OCI-LY7 (cell line): ENCODE data around the gene RPP30. TPM values are rescaled to one million over a fixed set of nuclear protein-coding genes. Genes with fewer than 3 reads are reported as not detected.

Experiments used
- BruUV-seq: library from RNA; stranded (reverse); fragments of 400-500 nt; replicated peaks from 2 replicates; lab custom pipeline; 2021; lab: Mats Ljungman, UMichigan
- CTCF ChIA-PET: fragments of 300-600 bp; sonication (Branson Sonifier 250); formaldehyde crosslinking; loops from one replicate; lab custom pipeline; 2022; ENCODE audit warnings: antibody characterized with exemption; ENCODE audit not compliant: unreplicated experiment; lab: Charles Lee
- POLR2A ChIA-PET: fragments of 300-600 bp; sonication (Branson Sonifier 250); formaldehyde crosslinking; loops from one replicate; lab custom pipeline; 2022; ENCODE audit warnings: antibody characterized with exemption; lab: Charles Lee
- DNase-seq: peaks from one replicate; pipeline ENCODE4 v3.0.0-alpha.2; 2015; ENCODE audit warnings: low spot score
- H2AFZ ChIP-seq: fragments of 200-600 bp; sonication (generic), shearing (Covaris generic); 2 replicates; pipeline ENCODE4 v1.6.1; 2014; ENCODE audit warnings: mild to moderate bottlenecking, antibody characterized with exemption, low read length, moderate library complexity
- H3K27ac ChIP-seq: fragments of 200-600 bp; sonication (generic); 2 replicates; pipeline ENCODE4 v1.5.1; 2014; ENCODE audit warnings: mixed run types, low read depth, mild to moderate bottlenecking, moderate library complexity, low read length, inconsistent platforms; ENCODE audit not compliant: poor library complexity, severe bottlenecking
- H3K36me3 ChIP-seq: fragments of 200-600 bp; sonication (generic); 2 replicates; pipeline ENCODE4 v1.6.1; 2014; ENCODE audit warnings: mild to moderate bottlenecking, antibody characterized with exemption, low read length, moderate library complexity, mixed read lengths; ENCODE audit not compliant: insufficient read depth
- H3K4me1 ChIP-seq: fragments of 200-600 bp; sonication (generic); 2 replicates; pipeline ENCODE4 v1.5.1; 2014; ENCODE audit warnings: mild to moderate bottlenecking, low read length; ENCODE audit not compliant: insufficient read depth, poor library complexity, severe bottlenecking
- H3K4me2 ChIP-seq: fragments of 200-600 bp; sonication (generic); 2 replicates; pipeline ENCODE4 v1.6.1; 2014; ENCODE audit warnings: mild to moderate bottlenecking, low read length
- H3K4me3 ChIP-seq: fragments of 200-600 bp; sonication (generic); 2 replicates; pipeline ENCODE4 v1.5.1; 2014; ENCODE audit warnings: mild to moderate bottlenecking, low read depth, low read length; ENCODE audit not compliant: poor library complexity, severe bottlenecking
- H3K79me2 ChIP-seq: fragments of 200-600 bp; sonication (generic); 2 replicates; pipeline ENCODE4 v1.6.1; 2016; ENCODE audit warnings: low read depth, mild to moderate bottlenecking, low read length, moderate library complexity, mixed read lengths; ENCODE audit not compliant: insufficient read depth
- H3K9me2 ChIP-seq: fragments of 200-600 bp; sonication (generic); 2 replicates; pipeline ENCODE4 v1.6.1; 2016; ENCODE audit warnings: mild to moderate bottlenecking, low read length, mixed read lengths; ENCODE audit not compliant: insufficient read depth
- H3K9me3 ChIP-seq: fragments of 200-600 bp; sonication (generic); 2 replicates; pipeline ENCODE4 v1.6.1; 2014; ENCODE audit warnings: mild to moderate bottlenecking, mixed run types, low read length, mixed read lengths
- H4K20me1 ChIP-seq: fragments of 200-600 bp; sonication (generic); 2 replicates; pipeline ENCODE4 v1.6.1; 2014; ENCODE audit warnings: mild to moderate bottlenecking, antibody characterized with exemption, low read length, moderate library complexity, mixed read lengths; ENCODE audit not compliant: insufficient read depth
- EZH2phosphoT487 ChIP-seq: fragments of 200-600 bp; sonication (generic); IDR thresholded peaks from 2 replicates; pipeline ENCODE4 v1.6.1; 2018; ENCODE audit warnings: low read depth, borderline replicate concordance, mild to moderate bottlenecking, mixed run types, antibody characterized with exemption, low read length, moderate library complexity, mixed read lengths
- intact Hi-C: fragments of 100-400 bp; cut with micrococcal nuclease; formaldehyde crosslinking; loops from one replicate; pipeline ENCODE4 v1.10.0; 2022; ENCODE audit not compliant: unreplicated experiment
- total RNA-seq, 2 experiments: library from RNA; depleted of rRNA in 1 of 2; stranded (reverse); fragments of >200 nt in 1 of 2; shearing (Covaris generic) in 1 of 2; gene quantifications; 2 replicates each; pipeline ENCODE4 v1.2.3, GENCODE V29; 2014 to 2022
- TF ChIP-seq, protein P1 (sequence below): fragments of 200-600 bp; sonication (generic); conservative IDR thresholded peaks from 2 replicates; pipeline ENCODE4 v1.5.1; 2014; ENCODE audit warnings: mild to moderate bottlenecking, antibody characterized with exemption, low read length, moderate library complexity, mixed read lengths

The RPP30 gene
- total RNA-seq, 2 experiments from 2014 or later, result 34.3 to 50.4 TPM

DNA sequence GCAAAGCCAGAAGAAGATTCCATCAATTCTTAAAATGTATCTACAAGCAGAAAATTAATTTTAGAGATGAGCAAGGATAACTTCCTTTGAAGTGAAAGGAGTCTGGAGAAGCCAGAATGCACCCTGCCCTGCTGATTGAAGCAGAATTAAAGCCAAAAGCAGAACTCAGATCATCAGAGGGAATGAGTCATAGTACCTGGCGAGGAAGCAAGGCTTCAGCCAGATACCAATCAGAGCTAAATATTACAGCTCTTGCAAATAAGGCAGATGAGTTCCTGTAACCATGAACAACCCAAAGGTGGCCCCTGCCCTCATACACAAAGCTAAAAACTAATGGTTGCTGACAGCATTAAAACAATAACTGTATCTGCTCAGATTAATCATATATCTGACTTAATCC is 24.3 kb upstream of the RPP30 start:
- no peak overlapping the region for H3K27ac ChIP-seq
- TF ChIP-seq EZH2phosphoT487, result no peak
- TF ChIP-seq, protein P1, sequence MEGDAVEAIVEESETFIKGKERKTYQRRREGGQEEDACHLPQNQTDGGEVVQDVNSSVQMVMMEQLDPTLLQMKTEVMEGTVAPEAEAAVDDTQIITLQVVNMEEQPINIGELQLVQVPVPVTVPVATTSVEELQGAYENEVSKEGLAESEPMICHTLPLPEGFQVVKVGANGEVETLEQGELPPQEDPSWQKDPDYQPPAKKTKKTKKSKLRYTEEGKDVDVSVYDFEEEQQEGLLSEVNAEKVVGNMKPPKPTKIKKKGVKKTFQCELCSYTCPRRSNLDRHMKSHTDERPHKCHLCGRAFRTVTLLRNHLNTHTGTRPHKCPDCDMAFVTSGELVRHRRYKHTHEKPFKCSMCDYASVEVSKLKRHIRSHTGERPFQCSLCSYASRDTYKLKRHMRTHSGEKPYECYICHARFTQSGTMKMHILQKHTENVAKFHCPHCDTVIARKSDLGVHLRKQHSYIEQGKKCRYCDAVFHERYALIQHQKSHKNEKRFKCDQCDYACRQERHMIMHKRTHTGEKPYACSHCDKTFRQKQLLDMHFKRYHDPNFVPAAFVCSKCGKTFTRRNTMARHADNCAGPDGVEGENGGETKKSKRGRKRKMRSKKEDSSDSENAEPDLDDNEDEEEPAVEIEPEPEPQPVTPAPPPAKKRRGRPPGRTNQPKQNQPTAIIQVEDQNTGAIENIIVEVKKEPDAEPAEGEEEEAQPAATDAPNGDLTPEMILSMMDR, result no peak
- intact Hi-C loops, result no loop called here
- H2AFZ ChIP-seq, result no peak overlapping the region
- no peaks in the 10 kb centered on the region for H4K20me1 ChIP-seq
- H3K79me2 ChIP-seq, result no peaks in the 10 kb centered on the region
- no peaks in the 10 kb centered on the region for H3K9me2 ChIP-seq
- ChIA-PET CTCF (no interaction called here), POLR2A (no interaction called here)
- DNase-seq, result no peak
- H3K4me2 ChIP-seq, result no peak overlapping the region
- no peak overlapping the region for H3K4me3 ChIP-seq
- peaks cover 12% of the 10 kb centered on the region for H3K9me3 ChIP-seq
- no peaks in the 10 kb centered on the region for H3K36me3 ChIP-seq
- H3K4me1 ChIP-seq, result no peaks in the 10 kb centered on the region
- no TSS peak for BruUV-seq

DNA sequence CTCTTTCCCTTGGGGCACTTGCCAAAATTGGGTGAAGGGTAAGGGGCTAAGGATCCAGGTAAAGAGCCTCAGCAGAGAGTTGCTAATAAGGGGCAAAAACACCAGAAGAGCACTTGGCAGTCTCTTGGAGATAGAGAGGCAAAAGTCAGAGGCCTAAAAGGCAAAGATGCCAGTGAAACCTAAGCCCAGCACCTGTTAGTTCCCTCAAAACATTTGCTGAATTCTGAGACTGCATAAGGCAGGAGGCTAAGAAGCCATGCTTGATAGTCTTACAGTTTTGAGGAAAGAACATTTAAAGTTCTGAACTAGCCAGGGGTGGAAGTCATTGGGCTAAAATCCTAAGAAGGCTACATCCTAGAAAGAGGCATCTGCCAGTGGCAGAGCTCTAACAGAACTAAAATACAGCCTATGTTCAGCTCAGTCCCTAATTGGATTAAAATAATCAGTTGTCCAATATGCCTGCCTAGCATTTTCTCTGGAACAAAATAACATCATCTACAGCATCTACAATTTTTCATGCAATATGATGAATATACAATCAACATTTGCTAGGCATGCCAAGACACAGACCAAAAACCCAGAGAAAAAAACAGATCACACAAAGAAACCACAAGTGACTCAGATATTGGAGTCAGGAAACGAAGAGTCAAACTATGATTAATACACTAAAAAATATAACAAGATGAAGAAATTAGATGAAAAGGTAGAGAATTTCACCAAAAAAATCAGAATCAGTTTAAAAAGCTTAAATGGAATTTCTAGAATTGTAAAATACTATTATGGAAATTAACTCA is 21.6 kb upstream of the RPP30 start:
- Histone ChIP-seq H2AFZ (no peak overlapping the region), H3K4me3 (no peak overlapping the region), H3K4me1 (no peaks in the 10 kb centered on the region), H3K9me3 (peaks cover 12% of the 10 kb centered on the region), H3K36me3 (no peaks in the 10 kb centered on the region), H3K9me2 (no peaks in the 10 kb centered on the region), H3K27ac (no peak overlapping the region), H4K20me1 (no peaks in the 10 kb centered on the region), H3K4me2 (no peak overlapping the region), H3K79me2 (no peaks in the 10 kb centered on the region)
- intact Hi-C loops, result no loop called here
- CTCF ChIA-PET, result no interaction called here
- POLR2A ChIA-PET, result interaction anchor here (0.7 kb wide), 1 partner anchor 186 kb away, joined by 3 read pairs; no protein-coding TSS in a partner anchor
- no peak for DNase-seq
- BruUV-seq, result no TSS peak
- TF ChIP-seq, protein P1, result no peak

DNA sequence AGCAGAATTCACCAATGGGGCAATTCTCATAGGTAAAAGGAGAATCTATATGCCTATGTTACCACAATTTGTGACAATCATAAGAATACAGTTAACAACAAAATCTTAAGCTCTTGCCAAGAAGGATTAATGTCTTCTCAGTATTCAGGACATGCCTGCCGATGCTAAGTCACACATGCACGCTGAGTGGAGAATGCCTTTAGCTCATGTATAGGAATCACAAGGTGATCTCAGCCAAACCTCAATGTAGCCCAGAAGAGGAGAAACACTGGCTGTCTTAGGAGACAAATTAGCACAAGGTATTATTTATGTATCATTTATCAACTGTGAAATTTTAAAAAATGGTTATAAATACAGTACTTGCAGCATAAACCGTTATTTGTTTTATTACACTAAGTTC is 16.6 kb upstream of the RPP30 start:
- ChIA-PET CTCF (no interaction called here), POLR2A (interaction anchor here (0.6 to 0.9 kb wide), 2 partner anchors 10 to 236 kb away, joined by 3 read pairs; no protein-coding TSS in a partner anchor)
- Histone ChIP-seq H3K36me3 (no peaks in the 10 kb centered on the region), H3K4me3 (no peak overlapping the region), H3K9me2 (no peaks in the 10 kb centered on the region), H3K79me2 (no peaks in the 10 kb centered on the region), H3K9me3 (peaks cover 10% of the 10 kb centered on the region), H3K27ac (no peak overlapping the region), H4K20me1 (no peaks in the 10 kb centered on the region), H3K4me1 (peaks cover 4% of the 10 kb centered on the region), H2AFZ (no peak overlapping the region), H3K4me2 (no peak overlapping the region)
- DNase-seq, result no peak
- TF ChIP-seq EZH2phosphoT487, result no peak
- TF ChIP-seq, protein P1, result no peak
- intact Hi-C loops, result no loop called here
- BruUV-seq, result no TSS peak
